ENCODE measurements around the gene CALD1.

Gene CALD1

GRCh38 chr7:134947329-134947728 lies 167.9 kb downstream of the CALD1 start:
- Histone ChIP-seq H4K20me1 (ENCODE audit: control insufficient read depth, insufficient read depth, low read depth, low read length) (no peaks in the 10 kb centered on the region), H3K9me2 (replicated peaks; ENCODE audit: control insufficient read depth, low read length) (no peaks in the 10 kb centered on the region), H3K4me2 (ENCODE audit: low read length) (no peak overlapping the region), H3K4me1 (ENCODE audit: control insufficient read depth, low read length) (no peaks in the 10 kb centered on the region), H3K9me3 (ENCODE audit: control insufficient read depth, insufficient read depth, low read length) (no peaks in the 10 kb centered on the region), H3K27me3 (ENCODE audit: control insufficient read depth, low read length) (peaks cover 18% of the 10 kb centered on the region), H3K4me3 (ENCODE audit: low read length) (no peak overlapping the region), H3K27ac (ENCODE audit: low read depth, low read length) (no peak overlapping the region), H3F3A (ENCODE audit: control insufficient read depth, insufficient read depth) (no peaks in the 10 kb centered on the region), H3K36me3 (ENCODE audit: control insufficient read depth, low read length) (no peaks in the 10 kb centered on the region), H3K79me2 (ENCODE audit: control insufficient read depth, low read length) (no peaks in the 10 kb centered on the region)
- TF ChIP-seq EZH2phosphoT487 (IDR thresholded peaks at IDR 0.05; ENCODE audit: borderline replicate concordance, low read length): no peak
- TF ChIP-seq, protein P1, sequence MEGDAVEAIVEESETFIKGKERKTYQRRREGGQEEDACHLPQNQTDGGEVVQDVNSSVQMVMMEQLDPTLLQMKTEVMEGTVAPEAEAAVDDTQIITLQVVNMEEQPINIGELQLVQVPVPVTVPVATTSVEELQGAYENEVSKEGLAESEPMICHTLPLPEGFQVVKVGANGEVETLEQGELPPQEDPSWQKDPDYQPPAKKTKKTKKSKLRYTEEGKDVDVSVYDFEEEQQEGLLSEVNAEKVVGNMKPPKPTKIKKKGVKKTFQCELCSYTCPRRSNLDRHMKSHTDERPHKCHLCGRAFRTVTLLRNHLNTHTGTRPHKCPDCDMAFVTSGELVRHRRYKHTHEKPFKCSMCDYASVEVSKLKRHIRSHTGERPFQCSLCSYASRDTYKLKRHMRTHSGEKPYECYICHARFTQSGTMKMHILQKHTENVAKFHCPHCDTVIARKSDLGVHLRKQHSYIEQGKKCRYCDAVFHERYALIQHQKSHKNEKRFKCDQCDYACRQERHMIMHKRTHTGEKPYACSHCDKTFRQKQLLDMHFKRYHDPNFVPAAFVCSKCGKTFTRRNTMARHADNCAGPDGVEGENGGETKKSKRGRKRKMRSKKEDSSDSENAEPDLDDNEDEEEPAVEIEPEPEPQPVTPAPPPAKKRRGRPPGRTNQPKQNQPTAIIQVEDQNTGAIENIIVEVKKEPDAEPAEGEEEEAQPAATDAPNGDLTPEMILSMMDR (IDR thresholded peaks at IDR 0.05; ENCODE audit: low read depth, low read length, poor library complexity, severe bottlenecking): no peak

DNA sequence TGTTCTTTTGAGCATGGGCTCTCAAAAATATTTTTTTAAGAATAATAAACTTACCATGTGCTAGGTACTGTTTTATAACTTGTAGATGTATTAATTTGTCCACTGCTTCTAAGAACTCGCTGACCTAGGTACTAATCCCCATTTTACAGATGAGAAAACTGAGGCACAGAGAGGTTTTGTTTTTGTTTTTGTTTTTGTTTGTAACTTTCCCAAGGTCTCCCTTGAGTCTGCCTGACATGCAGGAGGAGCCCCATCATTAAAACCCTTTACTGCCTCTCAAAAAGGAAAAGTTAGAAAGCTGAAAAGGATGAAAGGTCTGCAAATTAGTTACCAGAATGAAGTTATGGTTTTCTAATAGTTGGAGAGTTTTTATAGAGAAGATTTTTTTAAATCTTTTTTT lies 168.4 kb downstream of the CALD1 start:
- no peak overlapping the region for H3K27ac ChIP-seq (ENCODE audit: low read depth, low read length)
- no peaks in the 10 kb centered on the region for H3K4me1 ChIP-seq (ENCODE audit: control insufficient read depth, low read length)
- no peaks in the 10 kb centered on the region for H3K9me2 ChIP-seq (replicated peaks; ENCODE audit: control insufficient read depth, low read length)
- H3F3A ChIP-seq (ENCODE audit: control insufficient read depth, insufficient read depth): no peaks in the 10 kb centered on the region
- H3K36me3 ChIP-seq (ENCODE audit: control insufficient read depth, low read length): no peaks in the 10 kb centered on the region
- no peaks in the 10 kb centered on the region for H4K20me1 ChIP-seq (ENCODE audit: control insufficient read depth, insufficient read depth, low read depth, low read length)
- no peaks in the 10 kb centered on the region for H3K9me3 ChIP-seq (ENCODE audit: control insufficient read depth, insufficient read depth, low read length)
- H3K79me2 ChIP-seq (ENCODE audit: control insufficient read depth, low read length): no peaks in the 10 kb centered on the region
- H3K4me3 ChIP-seq (ENCODE audit: low read length): no peak overlapping the region
- no peak for TF ChIP-seq EZH2phosphoT487 (IDR thresholded peaks at IDR 0.05; ENCODE audit: borderline replicate concordance, low read length)
- TF ChIP-seq, protein P1 (IDR thresholded peaks at IDR 0.05; ENCODE audit: low read depth, low read length, poor library complexity, severe bottlenecking): no peak
- H3K27me3 ChIP-seq (ENCODE audit: control insufficient read depth, low read length): peaks cover 18% of the 10 kb centered on the region
- no peak overlapping the region for H3K4me2 ChIP-seq (ENCODE audit: low read length)

DNA sequence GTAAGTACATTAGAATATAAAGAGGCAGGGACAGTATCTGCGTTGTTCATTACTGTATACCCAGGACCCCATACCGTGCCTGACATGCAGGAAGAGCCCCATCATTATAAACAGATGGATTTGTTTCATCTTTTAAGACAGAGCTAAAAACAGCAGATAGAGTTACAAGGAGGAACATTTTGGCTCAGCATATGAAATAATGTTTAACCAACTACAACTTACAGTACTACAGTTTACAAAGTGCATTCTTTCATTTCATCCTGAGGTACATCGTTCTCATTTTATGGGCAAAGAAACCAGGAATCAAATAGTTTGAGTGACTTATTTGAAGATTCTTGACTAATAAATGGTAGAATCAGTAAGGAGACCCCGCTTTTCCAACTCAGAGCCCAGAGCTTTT lies 168.8 kb downstream of the CALD1 start:
- Histone ChIP-seq H3K36me3 (ENCODE audit: control insufficient read depth, low read length) (no peaks in the 10 kb centered on the region), H3K79me2 (ENCODE audit: control insufficient read depth, low read length) (no peaks in the 10 kb centered on the region), H3K9me2 (replicated peaks; ENCODE audit: control insufficient read depth, low read length) (no peaks in the 10 kb centered on the region), H3K4me3 (ENCODE audit: low read length) (no peak overlapping the region), H3K27me3 (ENCODE audit: control insufficient read depth, low read length) (peaks cover 18% of the 10 kb centered on the region), H3K27ac (ENCODE audit: low read depth, low read length) (no peak overlapping the region), H3K9me3 (ENCODE audit: control insufficient read depth, insufficient read depth, low read length) (no peaks in the 10 kb centered on the region), H3K4me2 (ENCODE audit: low read length) (no peak overlapping the region), H3F3A (ENCODE audit: control insufficient read depth, insufficient read depth) (no peaks in the 10 kb centered on the region), H3K4me1 (ENCODE audit: control insufficient read depth, low read length) (no peaks in the 10 kb centered on the region), H4K20me1 (ENCODE audit: control insufficient read depth, insufficient read depth, low read depth, low read length) (no peaks in the 10 kb centered on the region)
- TF ChIP-seq, protein P1 (IDR thresholded peaks at IDR 0.05; ENCODE audit: low read depth, low read length, poor library complexity, severe bottlenecking): no peak
- TF ChIP-seq EZH2phosphoT487 (IDR thresholded peaks at IDR 0.05; ENCODE audit: borderline replicate concordance, low read length): no peak

DNA sequence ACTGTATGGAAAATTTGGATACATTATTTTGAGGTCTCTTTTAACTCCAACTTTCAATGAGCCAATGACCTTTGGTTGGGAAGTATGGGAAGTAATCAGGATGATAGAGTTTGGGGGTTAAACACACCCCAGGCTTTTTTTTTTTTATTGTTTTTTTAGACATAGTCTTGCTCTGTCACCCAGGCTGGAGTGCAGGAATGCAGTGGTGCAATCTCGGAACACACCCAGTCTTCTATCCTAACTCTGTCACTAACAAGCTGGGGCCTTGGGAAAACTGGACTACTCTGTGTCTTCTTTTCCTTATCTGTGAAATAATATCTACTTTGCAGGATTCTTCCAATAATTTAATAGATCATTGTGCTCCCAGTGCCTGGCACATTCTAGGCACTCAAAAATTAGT lies 169.3 kb downstream of the CALD1 start:
- no peaks in the 10 kb centered on the region for H3K9me3 ChIP-seq (ENCODE audit: control insufficient read depth, insufficient read depth, low read length)
- H3K4me1 ChIP-seq (ENCODE audit: control insufficient read depth, low read length): no peaks in the 10 kb centered on the region
- H3K9me2 ChIP-seq (replicated peaks; ENCODE audit: control insufficient read depth, low read length): no peaks in the 10 kb centered on the region
- H3K27me3 ChIP-seq (ENCODE audit: control insufficient read depth, low read length): peaks cover 18% of the 10 kb centered on the region
- TF ChIP-seq EZH2phosphoT487 (IDR thresholded peaks at IDR 0.05; ENCODE audit: borderline replicate concordance, low read length): no peak
- TF ChIP-seq, protein P1 (IDR thresholded peaks at IDR 0.05; ENCODE audit: low read depth, low read length, poor library complexity, severe bottlenecking): no peak
- H3K4me3 ChIP-seq (ENCODE audit: low read length): no peak overlapping the region
- no peaks in the 10 kb centered on the region for H3F3A ChIP-seq (ENCODE audit: control insufficient read depth, insufficient read depth)
- no peaks in the 10 kb centered on the region for H3K36me3 ChIP-seq (ENCODE audit: control insufficient read depth, low read length)
- H3K27ac ChIP-seq (ENCODE audit: low read depth, low read length): no peak overlapping the region
- no peak overlapping the region for H3K4me2 ChIP-seq (ENCODE audit: low read length)
- H4K20me1 ChIP-seq (ENCODE audit: control insufficient read depth, insufficient read depth, low read depth, low read length): no peaks in the 10 kb centered on the region
- H3K79me2 ChIP-seq (ENCODE audit: control insufficient read depth, low read length): no peaks in the 10 kb centered on the region
